ENCODE measurements around the gene FBXL17. TPM values are rescaled to one million over a fixed set of nuclear protein-coding genes. Genes with fewer than 3 reads are reported as not detected.

FBXL17 gene
- total RNA-seq, 2 donors from 2014 or later = 12.5 to 14.5 TPM

- H3K36me3 Mint-ChIP-seq (ENCODE audit: insufficient read depth in 2 of 2) = peaks cover 0 to 3% of the 10 kb centered on the region in 2 donors
- no peaks in the 10 kb centered on the region for H3K27me3 Mint-ChIP-seq (ENCODE audit: low read depth)
- H3K4me1 Mint-ChIP-seq (ENCODE audit: low read depth) = peaks cover 28% of the 10 kb centered on the region
- H3K9me3 Mint-ChIP-seq = peaks cover 0 to 3% of the 10 kb centered on the region in 2 donors
- H3K27ac Mint-ChIP-seq = peak overlapping the region; percentile 24
- peak overlapping the region; percentile 29 to 52 for H3K4me3 Mint-ChIP-seq
- ATAC-seq (replicated peaks in 1 of 2) (peak in 1 of 2 donors; percentile 18), DNase-seq (no peak)
Measured at GRCh38 chr5:107949688-107950341, 432.1 kb downstream of the FBXL17 start.

DNA sequence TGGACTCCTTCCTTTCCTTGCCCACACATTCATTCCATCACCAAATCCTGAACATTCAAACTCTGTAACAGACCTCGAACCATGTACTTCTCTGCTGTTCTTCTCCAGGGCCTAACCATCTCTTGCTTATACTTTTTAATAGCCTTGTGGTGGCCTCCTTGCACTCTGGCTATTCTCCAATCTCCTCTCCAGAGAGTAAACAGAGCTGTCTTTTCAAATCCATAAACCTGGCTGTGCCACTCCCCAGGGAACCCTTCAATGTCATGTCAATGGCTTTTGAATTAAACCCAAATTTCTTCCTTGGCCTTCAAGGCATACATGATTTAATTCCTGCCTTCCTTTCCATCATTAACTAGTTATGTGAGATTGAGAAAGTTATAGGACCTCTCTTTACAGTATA is 433.5 kb downstream of the FBXL17 start:
- Mint-ChIP-seq H3K36me3 (ENCODE audit: insufficient read depth in 2 of 2) (peaks cover 0 to 3% of the 10 kb centered on the region in 2 donors), H3K27ac (no peak overlapping the region), H3K27me3 (ENCODE audit: low read depth) (no peaks in the 10 kb centered on the region), H3K4me1 (ENCODE audit: low read depth) (peaks cover 28% of the 10 kb centered on the region), H3K9me3 (peaks cover 0 to 3% of the 10 kb centered on the region in 2 donors), H3K4me3 (no peak overlapping the region)
- ATAC-seq (replicated peaks in 1 of 2) (no peak), DNase-seq (no peak)

DNA sequence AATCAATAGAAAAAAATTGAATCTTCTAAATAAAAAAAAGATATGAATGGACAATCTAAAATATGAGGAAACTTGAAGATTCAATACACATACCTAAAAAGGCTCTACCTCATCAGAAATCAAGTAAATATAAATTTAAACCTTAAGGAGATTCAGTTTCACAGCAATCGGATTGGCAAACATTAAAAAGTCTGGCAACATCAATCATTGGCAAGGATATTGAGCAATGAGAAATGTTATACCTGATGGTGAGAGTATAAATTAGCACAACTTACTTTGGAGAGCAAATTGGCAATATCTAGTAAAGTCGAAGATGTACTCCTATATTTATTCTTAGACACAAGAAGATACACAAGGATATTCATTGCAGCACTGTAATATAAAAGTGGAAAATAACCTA is 436.8 kb downstream of the FBXL17 start:
- Mint-ChIP-seq H3K4me1 (ENCODE audit: low read depth) (peaks cover 18% of the 10 kb centered on the region), H3K27ac (no peak overlapping the region), H3K36me3 (ENCODE audit: insufficient read depth in 2 of 2) (peaks cover 0 to 3% of the 10 kb centered on the region in 2 donors), H3K4me3 (no peak overlapping the region), H3K27me3 (ENCODE audit: low read depth) (no peaks in the 10 kb centered on the region), H3K9me3 (peaks cover 0 to 3% of the 10 kb centered on the region in 2 donors)
- DNase-seq (no peak), ATAC-seq (replicated peaks in 1 of 2) (no peak)

GRCh38 chr5:107943923-107944322 is 438.0 kb downstream of the FBXL17 start:
- Mint-ChIP-seq H3K27me3 (ENCODE audit: low read depth) (no peaks in the 10 kb centered on the region), H3K27ac (no peak overlapping the region), H3K4me1 (ENCODE audit: low read depth) (peaks cover 7% of the 10 kb centered on the region), H3K4me3 (no peak overlapping the region), H3K9me3 (peaks cover 0 to 3% of the 10 kb centered on the region in 2 donors), H3K36me3 (ENCODE audit: insufficient read depth in 2 of 2) (peaks cover 0 to 3% of the 10 kb centered on the region in 2 donors)
- no peak for ATAC-seq (replicated peaks in 1 of 2)
- no peak for DNase-seq

DNA sequence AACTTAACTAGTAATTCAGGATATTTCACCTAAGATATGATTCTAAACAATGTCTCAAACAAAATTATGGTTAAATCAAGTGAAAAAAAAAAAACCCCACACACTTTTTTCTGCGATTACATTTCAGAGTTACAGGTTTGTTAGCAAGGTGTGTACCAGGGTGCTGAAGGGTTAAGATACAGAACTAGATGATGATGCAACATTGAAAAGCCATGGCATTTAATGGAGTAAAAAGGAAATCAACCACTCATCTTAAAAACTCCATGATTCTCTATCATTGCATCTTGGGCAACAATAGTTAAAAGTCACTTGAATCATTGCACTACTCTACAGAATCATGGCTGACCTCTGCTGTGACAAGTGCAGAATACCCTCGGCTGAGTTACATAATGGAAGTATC is 440.9 kb downstream of the FBXL17 start:
- no peaks in the 10 kb centered on the region for H3K4me1 Mint-ChIP-seq (ENCODE audit: low read depth)
- H3K9me3 Mint-ChIP-seq = no peaks in the 10 kb centered on the region
- no peak overlapping the region for H3K27ac Mint-ChIP-seq
- no peak for DNase-seq
- no peaks in the 10 kb centered on the region for H3K27me3 Mint-ChIP-seq (ENCODE audit: low read depth)
- ATAC-seq (replicated peaks in 1 of 2) = no peak
- H3K36me3 Mint-ChIP-seq (ENCODE audit: insufficient read depth in 2 of 2) = no peaks in the 10 kb centered on the region
- no peak overlapping the region for H3K4me3 Mint-ChIP-seq

DNA sequence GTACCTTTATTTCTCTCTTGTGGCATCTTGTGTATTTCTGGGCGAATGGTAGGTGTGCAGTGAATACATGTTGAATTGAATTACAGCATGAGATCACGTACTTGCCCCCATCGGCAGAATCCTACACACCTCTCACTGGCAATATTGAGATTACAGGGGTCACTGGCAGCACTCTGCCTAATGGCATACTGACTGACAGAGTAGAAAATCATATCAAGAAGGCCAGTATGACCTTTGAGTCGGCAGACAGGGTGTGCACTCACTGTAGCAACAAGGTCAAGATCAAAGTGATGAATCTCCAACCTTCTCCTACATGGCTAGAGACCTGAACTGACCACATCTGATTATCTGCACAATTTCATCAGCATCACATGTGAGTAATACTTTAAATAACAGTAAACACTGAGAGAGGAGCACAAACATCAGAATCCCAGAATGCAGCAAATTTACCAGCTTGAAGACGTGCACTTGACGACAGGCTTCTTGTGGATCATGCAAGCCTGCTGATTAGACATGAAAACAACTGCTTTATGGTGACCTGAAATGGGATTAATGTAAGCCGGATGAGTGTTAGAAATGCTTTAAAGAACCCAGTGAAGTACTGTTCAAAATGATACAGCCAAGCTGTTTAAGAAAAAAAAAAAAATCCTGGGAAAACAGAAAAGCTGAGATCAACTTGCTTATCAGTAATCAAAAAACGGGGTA is 444.1 kb downstream of the FBXL17 start:
- H3K27ac Mint-ChIP-seq = no peak overlapping the region
- no peak for DNase-seq
- no peaks in the 10 kb centered on the region for H3K36me3 Mint-ChIP-seq (ENCODE audit: insufficient read depth in 2 of 2)
- no peaks in the 10 kb centered on the region for H3K4me1 Mint-ChIP-seq (ENCODE audit: low read depth)
- no peak for ATAC-seq (replicated peaks in 1 of 2)
- H3K4me3 Mint-ChIP-seq = no peak overlapping the region
- no peaks in the 10 kb centered on the region for H3K9me3 Mint-ChIP-seq
- no peaks in the 10 kb centered on the region for H3K27me3 Mint-ChIP-seq (ENCODE audit: low read depth)

- H3K4me1 Mint-ChIP-seq (ENCODE audit: low read depth) = no peaks in the 10 kb centered on the region
- no peaks in the 10 kb centered on the region for H3K9me3 Mint-ChIP-seq
- H3K4me3 Mint-ChIP-seq = no peak overlapping the region
- ATAC-seq (replicated peaks in 1 of 2) (no peak), DNase-seq (no peak)
- no peaks in the 10 kb centered on the region for H3K27me3 Mint-ChIP-seq (ENCODE audit: low read depth)
- H3K27ac Mint-ChIP-seq = no peak overlapping the region
- H3K36me3 Mint-ChIP-seq (ENCODE audit: insufficient read depth in 2 of 2) = no peaks in the 10 kb centered on the region
Measured at GRCh38 chr5:107937204-107937603, 444.7 kb downstream of the FBXL17 start.

DNA sequence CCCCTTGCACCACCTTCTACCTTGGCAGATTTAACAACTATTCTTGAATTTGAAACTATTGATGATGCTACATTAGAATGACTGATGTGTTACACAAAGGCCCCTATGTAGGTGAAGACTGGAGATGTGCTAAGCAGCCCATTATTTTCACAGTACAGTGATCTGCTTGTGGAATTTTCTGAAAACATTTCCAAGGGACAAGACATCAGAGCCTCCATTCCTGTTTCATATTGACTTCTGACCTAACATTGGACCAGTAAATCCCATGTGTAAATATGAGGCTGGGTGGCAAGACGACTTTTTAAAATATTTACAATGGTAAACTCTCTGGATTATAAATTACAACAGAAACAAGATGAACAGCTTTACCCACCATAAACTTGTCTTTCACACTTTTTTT is 445.4 kb downstream of the FBXL17 start:
- ATAC-seq (replicated peaks in 1 of 2) = no peak
- H3K9me3 Mint-ChIP-seq = no peaks in the 10 kb centered on the region

GRCh38 chr5:107935645-107936044 is 446.3 kb downstream of the FBXL17 start:
- Mint-ChIP-seq H3K4me3 (no peak overlapping the region), H3K4me1 (ENCODE audit: low read depth) (no peaks in the 10 kb centered on the region), H3K9me3 (no peaks in the 10 kb centered on the region), H3K36me3 (ENCODE audit: insufficient read depth in 2 of 2) (no peaks in the 10 kb centered on the region), H3K27ac (no peak overlapping the region), H3K27me3 (ENCODE audit: low read depth) (no peaks in the 10 kb centered on the region)
- ATAC-seq (replicated peaks in 1 of 2) = no peak
- DNase-seq = no peak

More for the DNA sequence above, 445.4 kb downstream of the FBXL17 start:
- Mint-ChIP-seq H3K4me1 (ENCODE audit: low read depth) (no peaks in the 10 kb centered on the region), H3K27ac (no peak overlapping the region), H3K36me3 (ENCODE audit: insufficient read depth in 2 of 2) (no peaks in the 10 kb centered on the region), H3K27me3 (ENCODE audit: low read depth) (no peaks in the 10 kb centered on the region), H3K4me3 (no peak overlapping the region)
- no peak for DNase-seq

GRCh38 chr5:107933326-107933725 is 448.6 kb downstream of the FBXL17 start:
- no peak overlapping the region for H3K27ac Mint-ChIP-seq
- no peaks in the 10 kb centered on the region for H3K27me3 Mint-ChIP-seq (ENCODE audit: low read depth)
- H3K36me3 Mint-ChIP-seq (ENCODE audit: insufficient read depth in 2 of 2) = no peaks in the 10 kb centered on the region
- no peaks in the 10 kb centered on the region for H3K9me3 Mint-ChIP-seq
- H3K4me3 Mint-ChIP-seq = no peak overlapping the region
- ATAC-seq (replicated peaks in 1 of 2) (no peak), DNase-seq (no peak)
- peaks cover 8% of the 10 kb centered on the region for H3K4me1 Mint-ChIP-seq (ENCODE audit: low read depth)

GRCh38 chr5:107930891-107931290 is 451.0 kb downstream of the FBXL17 start:
- H3K27ac Mint-ChIP-seq = no peak overlapping the region
- H3K4me1 Mint-ChIP-seq (ENCODE audit: low read depth) = peaks cover 13% of the 10 kb centered on the region
- DNase-seq = no peak
- no peaks in the 10 kb centered on the region for H3K27me3 Mint-ChIP-seq (ENCODE audit: low read depth)
- no peak overlapping the region for H3K4me3 Mint-ChIP-seq
- H3K9me3 Mint-ChIP-seq = no peaks in the 10 kb centered on the region
- H3K36me3 Mint-ChIP-seq (ENCODE audit: insufficient read depth in 2 of 2) = no peaks in the 10 kb centered on the region
- no peak for ATAC-seq (replicated peaks in 1 of 2)

GRCh38 chr5:107930092-107930491 is 451.8 kb downstream of the FBXL17 start:
- peaks cover 20% of the 10 kb centered on the region for H3K4me1 Mint-ChIP-seq (ENCODE audit: low read depth)
- no peaks in the 10 kb centered on the region for H3K36me3 Mint-ChIP-seq (ENCODE audit: insufficient read depth in 2 of 2)
- DNase-seq = no peak
- H3K9me3 Mint-ChIP-seq = no peaks in the 10 kb centered on the region
- H3K4me3 Mint-ChIP-seq = no peak overlapping the region
- peak; percentile 37 to 38 for ATAC-seq (replicated peaks in 1 of 2)
- no peak overlapping the region for H3K27ac Mint-ChIP-seq
- H3K27me3 Mint-ChIP-seq (ENCODE audit: low read depth) = no peaks in the 10 kb centered on the region

GRCh38 chr5:107929080-107929479 is 452.8 kb downstream of the FBXL17 start:
- no peak overlapping the region for H3K4me3 Mint-ChIP-seq
- H3K4me1 Mint-ChIP-seq (ENCODE audit: low read depth) = peaks cover 22% of the 10 kb centered on the region
- DNase-seq = no peak

DNA sequence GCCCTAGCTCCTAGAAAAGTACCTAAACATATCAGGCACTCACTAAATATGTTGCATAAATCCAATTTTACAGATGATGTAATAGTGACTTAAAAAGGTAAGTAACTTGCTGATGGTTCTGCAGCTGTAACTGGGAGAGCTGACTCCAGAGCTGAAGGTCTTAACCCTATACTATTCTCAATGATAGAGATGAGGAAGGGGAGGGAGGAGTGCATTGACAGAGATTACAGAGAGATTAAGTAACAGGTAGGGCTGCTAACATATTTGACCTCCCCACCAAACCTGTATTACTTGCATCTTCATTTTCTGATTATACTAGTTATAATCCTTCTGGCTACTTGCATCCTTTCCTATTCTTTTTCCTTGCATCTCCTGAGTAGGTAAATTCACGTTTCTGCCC is 455.8 kb downstream of the FBXL17 start:
- H3K4me1 Mint-ChIP-seq (ENCODE audit: low read depth) = peaks cover 22% of the 10 kb centered on the region
- H3K36me3 Mint-ChIP-seq (ENCODE audit: insufficient read depth in 2 of 2) = no peaks in the 10 kb centered on the region
- ATAC-seq (replicated peaks in 1 of 2) (no peak), DNase-seq (no peak)
- H3K27ac Mint-ChIP-seq = no peak overlapping the region
- H3K4me3 Mint-ChIP-seq = no peak overlapping the region
- H3K27me3 Mint-ChIP-seq (ENCODE audit: low read depth) = no peaks in the 10 kb centered on the region
- no peaks in the 10 kb centered on the region for H3K9me3 Mint-ChIP-seq

More at GRCh38 chr5:107929080-107929479, 452.8 kb downstream of the FBXL17 start:
- ATAC-seq (replicated peaks in 1 of 2) = no peak
- H3K36me3 Mint-ChIP-seq (ENCODE audit: insufficient read depth in 2 of 2) = no peaks in the 10 kb centered on the region
- no peak overlapping the region for H3K27ac Mint-ChIP-seq
- no peaks in the 10 kb centered on the region for H3K27me3 Mint-ChIP-seq (ENCODE audit: low read depth)
- no peaks in the 10 kb centered on the region for H3K9me3 Mint-ChIP-seq

Data from activated T-cell treated with anti-CD3 and anti-CD28 coated beads, Interleukin-2, amount 50 U/mL, for 72 hours (primary cell).